Jurkat, Clone E6-1 (cell line): ENCODE results near the gene ITGAV.

Source experiments
- DNase-seq: peaks from one replicate; pipeline ENCODE4 v3.0.0-alpha.2; 2011; ENCODE audit warnings: low read depth, low spot score
- H3K4me3 ChIP-seq: 2 replicates; pipeline ENCODE4 v1.5.1; 2011; ENCODE audit warnings: mild to moderate bottlenecking, low read length, control low read depth, moderate library complexity

ITGAV gene

GRCh38 chr2:186699742-186700141, 109.9 kb downstream of the ITGAV start:
- DNase-seq = no peak
- no peak overlapping the region for H3K4me3 ChIP-seq

DNA sequence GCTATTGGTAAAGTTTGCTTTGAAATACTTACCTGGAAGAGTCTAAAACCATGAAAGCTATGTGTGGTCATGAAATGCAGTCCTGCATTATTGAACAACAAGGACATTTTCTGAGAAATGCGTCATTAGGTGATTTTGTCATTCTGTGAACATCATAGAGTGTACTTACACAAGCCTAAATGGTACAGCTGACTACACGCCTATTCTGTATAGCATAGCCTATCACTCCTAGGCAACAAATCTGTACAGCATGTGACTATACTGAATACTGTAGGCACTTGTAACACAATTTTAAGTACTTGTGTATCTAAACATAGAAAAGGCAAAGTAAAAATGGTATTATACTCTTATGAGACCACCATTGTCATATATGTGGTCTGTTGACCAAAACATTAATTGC, 112.2 kb downstream of the ITGAV start:
- DNase-seq = no peak

DNA sequence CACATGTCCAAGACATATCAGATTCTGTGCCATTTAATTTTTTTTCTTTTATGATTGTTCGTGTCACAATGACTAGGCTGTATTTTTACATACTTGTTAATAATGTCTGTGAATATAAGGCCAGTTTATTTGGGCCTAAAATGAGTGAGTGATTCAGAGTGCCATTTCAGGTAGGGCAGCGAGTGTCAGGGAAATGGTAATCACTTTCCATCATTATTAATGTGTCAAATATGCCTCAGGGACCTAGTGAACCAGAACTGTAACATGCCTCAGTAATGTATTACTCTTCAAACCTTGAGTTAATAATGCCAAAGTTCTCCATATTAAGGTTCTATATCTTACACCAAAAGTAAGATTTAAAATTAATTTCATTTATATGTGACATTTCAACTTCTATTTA, 112.6 kb downstream of the ITGAV start:
- no peak for DNase-seq
- no peak overlapping the region for H3K4me3 ChIP-seq

More for the DNA sequence above, 112.2 kb downstream of the ITGAV start:
- H3K4me3 ChIP-seq = no peak overlapping the region

DNA sequence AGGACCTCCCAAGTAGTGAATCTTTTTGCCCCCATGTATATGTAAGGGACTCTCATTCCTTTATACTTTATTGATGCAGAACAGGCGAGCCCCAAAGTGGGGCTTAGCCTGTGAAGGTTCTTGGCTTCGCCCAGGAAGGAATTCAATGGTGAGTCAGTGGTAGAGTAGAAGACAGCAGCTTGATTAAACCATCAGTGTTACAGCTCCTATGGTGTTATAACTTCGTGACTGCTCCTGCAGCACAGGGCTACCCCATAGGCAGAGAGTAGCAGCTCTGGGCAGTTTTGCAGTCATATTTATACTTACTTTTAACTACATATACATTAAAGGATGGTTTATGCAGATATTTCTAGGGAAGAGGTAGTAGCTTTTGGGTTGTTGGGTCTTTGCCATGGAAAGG, 115.0 kb downstream of the ITGAV start:
- DNase-seq = no peak
- H3K4me3 ChIP-seq = no peak overlapping the region

DNA sequence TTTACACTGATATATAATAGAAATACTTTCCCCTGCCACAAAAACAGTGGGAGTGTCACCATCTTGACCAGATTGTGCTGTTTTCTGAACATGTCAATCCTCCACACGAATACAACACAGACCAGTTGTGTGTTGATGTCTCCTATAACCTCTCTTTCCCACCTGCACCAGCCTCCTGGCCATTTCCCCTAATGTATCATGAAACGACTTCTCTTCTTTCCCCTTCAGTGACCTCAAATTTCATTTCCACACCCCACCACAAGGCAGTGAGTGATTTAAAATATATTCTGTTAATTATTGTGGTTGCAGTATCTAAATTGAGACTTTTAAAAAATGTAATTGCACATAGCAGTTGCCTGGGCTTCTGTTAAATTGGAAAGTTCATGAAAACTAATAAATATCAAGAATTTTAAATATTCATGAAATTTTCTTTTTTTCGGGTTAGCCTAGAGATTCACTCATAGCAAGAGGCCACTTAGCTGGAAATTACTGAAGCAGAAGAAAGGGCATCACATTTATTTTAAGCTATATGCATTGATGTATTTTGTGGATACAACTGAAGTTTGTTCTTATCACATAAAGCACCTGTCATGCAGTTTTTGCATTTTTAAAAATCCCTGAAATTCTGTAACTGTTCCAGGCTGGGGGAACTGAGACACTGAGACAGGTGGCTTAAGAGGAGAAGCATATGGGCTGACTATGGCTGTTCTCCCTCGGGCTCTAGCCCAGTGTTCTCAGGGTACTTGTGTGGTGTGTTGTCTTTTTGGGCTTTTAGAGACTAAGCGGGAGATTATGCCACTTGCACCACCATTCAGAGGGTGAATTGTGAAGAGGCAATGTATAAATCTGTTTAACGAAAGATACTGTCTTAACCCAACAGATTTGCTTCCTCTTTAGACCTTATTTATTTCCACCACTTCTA, 119.9 kb downstream of the ITGAV start:
- no peak for DNase-seq
- H3K4me3 ChIP-seq = no peak overlapping the region

GRCh38 chr2:186713691-186714090, 123.8 kb downstream of the ITGAV start:
- no peak for DNase-seq
- H3K4me3 ChIP-seq = no peak overlapping the region

- no peak for DNase-seq
- no peak overlapping the region for H3K4me3 ChIP-seq
These were observed 124.8 kb downstream of the ITGAV start for GRCh38 chr2:186714611-186715010.

DNA sequence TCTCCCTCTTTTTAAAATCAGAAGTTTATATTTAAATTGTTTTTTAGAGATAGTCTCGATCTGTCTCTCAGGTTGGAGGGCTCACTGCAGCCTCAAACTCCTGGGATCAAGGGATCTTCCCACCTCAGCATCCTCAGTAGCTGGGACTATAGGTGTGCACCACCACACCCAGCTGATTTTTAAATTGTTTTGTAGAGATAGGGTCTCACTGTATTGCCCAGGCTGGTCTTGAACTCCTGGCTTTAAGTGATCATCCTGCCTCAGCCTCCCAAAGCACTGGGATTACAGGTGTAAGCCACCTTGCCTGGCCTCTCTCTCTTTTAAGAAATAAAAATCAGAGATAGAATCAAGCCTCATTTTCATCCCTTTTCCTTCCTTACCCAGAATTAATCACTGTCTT, 126.1 kb downstream of the ITGAV start:
- no peak for DNase-seq
- no peak overlapping the region for H3K4me3 ChIP-seq

GRCh38 chr2:186716899-186717298, 127.0 kb downstream of the ITGAV start:
- no peak for DNase-seq
- no peak overlapping the region for H3K4me3 ChIP-seq

- DNase-seq = no peak
- no peak overlapping the region for H3K4me3 ChIP-seq
These were observed 127.6 kb downstream of the ITGAV start for GRCh38 chr2:186717320-186718007.

GRCh38 chr2:186718122-186718521, 128.3 kb downstream of the ITGAV start:
- DNase-seq = no peak
- H3K4me3 ChIP-seq = no peak overlapping the region

DNA sequence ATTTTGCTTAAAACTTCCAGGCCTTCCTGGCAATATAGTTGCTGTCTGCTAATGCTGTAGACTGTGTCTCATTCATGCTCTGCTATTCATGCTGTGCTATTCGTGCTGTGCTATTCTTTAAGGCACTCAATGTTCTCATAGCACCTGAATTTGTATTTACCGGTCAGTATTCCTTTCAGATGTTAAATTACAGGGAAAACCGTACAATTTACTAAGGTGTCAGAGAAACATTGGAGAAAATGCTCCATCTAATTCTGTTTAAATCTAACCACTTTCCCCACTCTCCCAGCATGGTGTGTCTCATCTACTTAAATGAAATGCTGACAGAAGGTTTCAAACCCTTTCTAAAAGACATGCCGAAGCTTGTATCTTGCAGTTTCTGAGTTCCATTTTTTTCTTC, 129.0 kb downstream of the ITGAV start:
- H3K4me3 ChIP-seq = no peak overlapping the region
- no peak for DNase-seq

- no peak overlapping the region for H3K4me3 ChIP-seq
- DNase-seq = no peak
These were observed 132.1 kb downstream of the ITGAV start for GRCh38 chr2:186721956-186722355.

GRCh38 chr2:186724736-186725135, 134.9 kb downstream of the ITGAV start:
- H3K4me3 ChIP-seq = no peak overlapping the region

GRCh38 chr2:186725783-186726182, 135.9 kb downstream of the ITGAV start:
- no peak for DNase-seq
- no peak overlapping the region for H3K4me3 ChIP-seq

More at GRCh38 chr2:186724736-186725135, 134.9 kb downstream of the ITGAV start:
- DNase-seq = no peak

- no peak for DNase-seq
- H3K4me3 ChIP-seq = no peak overlapping the region
These were observed 137.1 kb downstream of the ITGAV start for GRCh38 chr2:186726938-186727337.

GRCh38 chr2:186728631-186729030, 138.8 kb downstream of the ITGAV start:
- DNase-seq = no peak
- no peak overlapping the region for H3K4me3 ChIP-seq
